SK-N-SH treated with all-trans-retinoic acid at 6 μM for 48 hours (cell line): ENCODE data around the gene PTPN1.

Source experiments
- CREB5 ChIP-seq: fragments of 250-450 bp; sonication (Bioruptor Pico); IDR thresholded peaks from 2 replicates; pipeline ENCODE4 v1.5.1; 2020; ENCODE audit warnings: low read depth, mild to moderate bottlenecking, moderate library complexity
- ESRRG ChIP-seq: fragments of 250-450 bp; sonication (Bioruptor Pico); IDR thresholded peaks from 2 replicates; pipeline ENCODE4 v1.6.1; 2021; ENCODE audit warnings: mild to moderate bottlenecking
- ISL1 ChIP-seq: fragments of 250-450 bp; sonication (Bioruptor Pico); IDR thresholded peaks from 2 replicates; pipeline ENCODE4 v2.1.2; 2022; ENCODE audit warnings: mild to moderate bottlenecking, moderate library complexity
- PATZ1 ChIP-seq: fragments of 250-450 bp; sonication (Bioruptor Pico); IDR thresholded peaks from 2 replicates; pipeline ENCODE4 v1.8.0; 2020; ENCODE audit warnings: mild to moderate bottlenecking, moderate library complexity, borderline replicate concordance
- PPARA ChIP-seq: fragments of 250-450 bp; sonication (Bioruptor Pico); IDR thresholded peaks from 2 replicates; pipeline ENCODE4 v1.5.0; 2020; ENCODE audit warnings: mild to moderate bottlenecking, borderline replicate concordance
- RARB ChIP-seq: fragments of 250-450 bp; sonication (Bioruptor Pico); IDR thresholded peaks from 2 replicates; pipeline ENCODE4 v1.8.0; 2021; ENCODE audit warnings: mild to moderate bottlenecking, moderate library complexity
- SNAI2 ChIP-seq: fragments of 250-450 bp; sonication (Bioruptor Pico); IDR thresholded peaks from 2 replicates; pipeline ENCODE4 v1.5.0; 2020; ENCODE audit warnings: mild to moderate bottlenecking, moderate library complexity
- ZC3H10 ChIP-seq: fragments of 250-450 bp; sonication (Bioruptor Pico); IDR thresholded peaks from 2 replicates; pipeline ENCODE4 v1.5.1; 2021; ENCODE audit warnings: mild to moderate bottlenecking, moderate library complexity
- ZFP30 ChIP-seq: fragments of 450-650 bp; formaldehyde crosslinking; IDR thresholded peaks from 2 replicates; pipeline ENCODE4 v1.5.0; 2022; ENCODE audit warnings: mild to moderate bottlenecking, moderate library complexity

GRCh38 chr20:50574586-50574985 lies 64.4 kb downstream of the PTPN1 start:
- TF ChIP-seq PPARA (CRISPR knock-in tag) (no peak), ESRRG (no peak), ISL1 (no peak), PATZ1 (no peak), SNAI2 (no peak), ZC3H10 (CRISPR knock-in tag) (no peak), CREB5 (no peak), ZFP30 (CRISPR knock-in tag) (no peak), RARB (no peak)
